Suprapubic skin (tissue), 4 donors: ENCODE measurements around the gene SLC16A4. TPM values are rescaled to one million over a fixed set of nuclear protein-coding genes. Genes with fewer than 3 reads are reported as not detected.

Source experiments
- DNase-seq, 2 donors: peaks; one replicate each; pipeline ENCODE4 v3.0.0-alpha.2; 2019; ENCODE audit warnings: low spot score in 2 of 2
- H3K27ac ChIP-seq: fragments of 200-600 bp; sonication (generic); one replicate; pipeline ENCODE4 v1.5.1; 2019
- H3K27me3 ChIP-seq: fragments of 200-600 bp; sonication (generic); one replicate; pipeline ENCODE4 v1.5.1; 2019
- H3K36me3 ChIP-seq: fragments of 200-600 bp; sonication (generic); one replicate; pipeline ENCODE4 v1.5.1; 2019
- H3K4me1 ChIP-seq: fragments of 200-600 bp; sonication (generic); one replicate; pipeline ENCODE4 v1.5.1; 2019
- H3K4me3 ChIP-seq: fragments of 200-600 bp; sonication (generic); one replicate; pipeline ENCODE4 v1.5.1; 2019; ENCODE audit warnings: mild to moderate bottlenecking
- H3K9me3 ChIP-seq: fragments of 200-600 bp; sonication (generic); one replicate; pipeline ENCODE4 v1.5.1; 2019
- EP300 ChIP-seq: sonication (generic); formaldehyde crosslinking; IDR thresholded peaks from one replicate; pipeline ENCODE4 v1.6.1; 2017; ENCODE audit warnings: antibody characterized with exemption
- POLR2A ChIP-seq, 2 donors: fragments of 450-650 bp; IDR thresholded peaks; one replicate each; pipeline ENCODE4 v1.6.1; 2017; ENCODE audit warnings: antibody characterized with exemption in 2 of 2, mild to moderate bottlenecking in 2 of 2, moderate library complexity in 2 of 2
- POLR2AphosphoS5 ChIP-seq, 3 donors: sonication (generic); formaldehyde crosslinking; IDR thresholded peaks; one replicate each; pipeline ENCODE4 v1.6.1; 2017; ENCODE audit warnings: antibody characterized with exemption in 3 of 3
- WGBS: methylation state at CpG from one replicate; pipeline ENCODE4 v1.1.5; 2018; 5-methylcytosine and 5-hydroxymethylcytosine counted together
- total RNA-seq, 4 donors: library from RNA; depleted of rRNA; stranded (reverse); fragments of >200 nt; gene quantifications; one replicate each; pipeline ENCODE4 v1.1.0, GENCODE V29; 2016
- TF ChIP-seq, protein P1 (sequence below), 2 donors: fragments of 200-600 bp in 1 of 2; fragments of 450-650 bp in 1 of 2; sonication (generic) in 1 of 2; IDR thresholded peaks; one replicate each; pipeline ENCODE4 v1.5.1; 2016 to 2019; ENCODE audit warnings: antibody characterized with exemption in 2 of 2, mild to moderate bottlenecking in 1 of 2, moderate library complexity in 1 of 2

Gene SLC16A4
- total RNA-seq, 4 donors from 2014 or later, result 0.52 to 2.1 (median 1.9) TPM

DNA sequence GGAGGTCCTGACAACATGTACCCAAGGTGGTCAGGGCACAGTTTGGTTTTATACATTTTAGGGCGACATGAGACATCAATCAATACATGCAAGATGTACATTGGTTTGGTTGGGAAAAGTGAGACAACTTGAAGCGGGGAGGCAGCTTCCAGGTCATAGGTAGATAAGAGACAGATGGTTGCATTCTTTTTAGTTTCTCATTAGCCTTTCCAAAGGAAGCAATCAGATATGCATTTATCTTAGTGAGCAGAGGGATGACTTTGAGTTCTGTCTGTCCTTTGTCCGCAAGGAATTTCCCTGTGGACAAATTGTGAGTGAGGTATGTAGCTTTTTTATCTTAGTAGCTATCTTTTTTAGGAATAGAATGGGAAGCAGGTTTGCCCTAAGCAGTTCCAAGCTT lies 62.1 kb downstream of the SLC16A4 start:
- H3K9me3 ChIP-seq, result no peaks in the 10 kb centered on the region
- 91% methylated on average over 3 of the region's 3 CpGs for WGBS
- H3K4me1 ChIP-seq, result no peaks in the 10 kb centered on the region
- TF ChIP-seq, protein P1, sequence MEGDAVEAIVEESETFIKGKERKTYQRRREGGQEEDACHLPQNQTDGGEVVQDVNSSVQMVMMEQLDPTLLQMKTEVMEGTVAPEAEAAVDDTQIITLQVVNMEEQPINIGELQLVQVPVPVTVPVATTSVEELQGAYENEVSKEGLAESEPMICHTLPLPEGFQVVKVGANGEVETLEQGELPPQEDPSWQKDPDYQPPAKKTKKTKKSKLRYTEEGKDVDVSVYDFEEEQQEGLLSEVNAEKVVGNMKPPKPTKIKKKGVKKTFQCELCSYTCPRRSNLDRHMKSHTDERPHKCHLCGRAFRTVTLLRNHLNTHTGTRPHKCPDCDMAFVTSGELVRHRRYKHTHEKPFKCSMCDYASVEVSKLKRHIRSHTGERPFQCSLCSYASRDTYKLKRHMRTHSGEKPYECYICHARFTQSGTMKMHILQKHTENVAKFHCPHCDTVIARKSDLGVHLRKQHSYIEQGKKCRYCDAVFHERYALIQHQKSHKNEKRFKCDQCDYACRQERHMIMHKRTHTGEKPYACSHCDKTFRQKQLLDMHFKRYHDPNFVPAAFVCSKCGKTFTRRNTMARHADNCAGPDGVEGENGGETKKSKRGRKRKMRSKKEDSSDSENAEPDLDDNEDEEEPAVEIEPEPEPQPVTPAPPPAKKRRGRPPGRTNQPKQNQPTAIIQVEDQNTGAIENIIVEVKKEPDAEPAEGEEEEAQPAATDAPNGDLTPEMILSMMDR (IDR thresholded peaks at IDR 0.05), result no peak
- TF ChIP-seq POLR2AphosphoS5 (IDR thresholded peaks at IDR 0.05), result no peak
- no peak for TF ChIP-seq EP300
- TF ChIP-seq POLR2A (IDR thresholded peaks at IDR 0.05), result no peak
- no peak overlapping the region for H3K4me3 ChIP-seq
- no peak for DNase-seq
- H3K27ac ChIP-seq, result no peak overlapping the region
- H3K27me3 ChIP-seq, result no peaks in the 10 kb centered on the region
- H3K36me3 ChIP-seq, result no peaks in the 10 kb centered on the region

DNA sequence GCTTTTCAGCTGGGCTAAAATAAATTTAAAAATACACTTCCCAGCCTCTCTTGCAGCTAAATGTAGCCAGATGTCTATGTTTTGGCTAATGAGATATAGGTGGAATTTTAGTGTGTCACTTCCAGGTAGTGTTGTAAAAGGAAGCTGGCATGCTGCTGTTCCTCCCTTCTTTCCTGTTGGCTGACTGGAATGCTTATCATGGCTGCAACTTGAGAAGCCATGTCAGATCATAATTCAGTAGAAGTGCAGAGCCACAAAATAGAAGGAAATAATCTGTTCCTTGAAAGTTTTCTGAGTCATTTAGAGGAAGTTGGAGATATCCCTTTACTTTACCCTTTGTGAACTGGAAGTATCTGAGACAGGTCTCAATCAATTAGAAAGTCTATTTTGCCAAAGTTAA lies 62.6 kb downstream of the SLC16A4 start:
- DNase-seq, result no peak
- Histone ChIP-seq H3K27ac (no peak overlapping the region), H3K9me3 (no peaks in the 10 kb centered on the region), H3K27me3 (no peaks in the 10 kb centered on the region), H3K36me3 (no peaks in the 10 kb centered on the region), H3K4me3 (no peak overlapping the region), H3K4me1 (no peaks in the 10 kb centered on the region)
- TF ChIP-seq POLR2AphosphoS5 (IDR thresholded peaks at IDR 0.05) (no peak), EP300 (no peak), POLR2A (IDR thresholded peaks at IDR 0.05) (no peak)
- TF ChIP-seq, protein P1 (IDR thresholded peaks at IDR 0.05), result no peak

DNA sequence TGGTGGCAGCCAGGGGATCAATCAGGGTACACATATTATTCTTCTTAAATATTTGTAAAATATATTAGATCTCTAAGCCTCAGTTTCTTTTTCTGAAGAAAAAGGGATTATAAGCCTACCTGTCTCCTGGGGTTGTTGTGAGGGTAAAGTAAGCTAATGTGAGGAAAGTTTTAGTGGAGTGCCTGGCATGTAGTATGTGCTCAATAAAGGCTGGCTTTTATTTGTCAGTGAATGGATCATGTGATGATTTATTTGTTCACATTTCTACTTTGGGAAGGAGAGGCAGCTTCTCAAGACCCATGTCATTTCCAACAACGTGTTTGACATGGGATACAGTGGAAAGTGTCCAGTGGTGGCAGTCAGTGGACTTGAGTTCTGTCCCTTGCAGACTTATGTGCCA lies 64.0 kb downstream of the SLC16A4 start:
- 56% methylated on average over 1 of the region's 1 CpG for WGBS
- DNase-seq, result no peak
- Histone ChIP-seq H3K27me3 (no peaks in the 10 kb centered on the region), H3K9me3 (no peaks in the 10 kb centered on the region), H3K4me3 (no peak overlapping the region), H3K27ac (no peak overlapping the region), H3K36me3 (no peaks in the 10 kb centered on the region), H3K4me1 (no peaks in the 10 kb centered on the region)
- TF ChIP-seq, protein P1 (IDR thresholded peaks at IDR 0.05), result no peak
- TF ChIP-seq POLR2AphosphoS5 (IDR thresholded peaks at IDR 0.05), result no peak

DNA sequence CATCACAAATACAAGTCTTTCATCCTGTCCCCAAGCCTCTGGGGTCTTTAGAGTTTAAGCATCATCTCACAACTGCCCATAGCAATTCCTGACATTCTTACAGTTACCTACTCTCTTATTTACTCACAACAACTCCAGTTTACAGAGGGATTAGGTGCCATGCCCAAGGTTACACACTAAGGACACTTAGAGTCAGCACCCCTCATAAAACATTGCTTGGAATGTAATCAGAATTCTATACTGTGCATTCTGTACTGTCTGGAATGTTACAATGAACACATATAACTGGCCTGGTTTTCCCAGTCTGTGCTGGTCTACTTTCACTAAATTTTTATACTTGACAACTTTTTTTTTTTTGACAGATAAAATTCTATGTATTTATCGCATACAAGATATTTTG lies 66.2 kb downstream of the SLC16A4 start:
- no peak for TF ChIP-seq EP300
- no peak for TF ChIP-seq POLR2A (IDR thresholded peaks at IDR 0.05)
- TF ChIP-seq POLR2AphosphoS5 (IDR thresholded peaks at IDR 0.05), result no peak
- TF ChIP-seq, protein P1 (IDR thresholded peaks at IDR 0.05), result no peak
- no peaks in the 10 kb centered on the region for H3K9me3 ChIP-seq
- H3K27ac ChIP-seq, result no peak overlapping the region
- DNase-seq, result no peak
- WGBS, result 100% methylated on average over 1 of the region's 1 CpG
- H3K36me3 ChIP-seq, result no peaks in the 10 kb centered on the region
- no peaks in the 10 kb centered on the region for H3K4me1 ChIP-seq
- no peaks in the 10 kb centered on the region for H3K27me3 ChIP-seq
- H3K4me3 ChIP-seq, result no peak overlapping the region

DNA sequence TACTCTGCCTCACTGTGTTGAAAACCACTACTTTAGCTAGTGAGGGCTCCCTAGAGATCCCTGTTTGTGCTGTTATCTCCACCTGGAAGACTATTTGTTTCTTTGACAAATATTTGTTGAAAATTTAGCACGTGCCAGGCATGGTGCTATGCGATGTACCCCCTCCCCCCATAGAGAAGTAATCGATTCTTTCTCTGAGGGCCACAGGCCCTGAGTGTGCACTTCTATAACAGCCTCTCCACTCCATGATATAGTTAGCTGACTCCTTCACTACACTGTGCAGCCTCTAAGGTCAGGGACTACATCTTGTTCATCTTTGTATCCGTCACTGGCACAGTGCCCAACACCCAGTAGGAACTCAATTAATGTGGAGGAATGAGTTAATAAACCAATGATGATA lies 69.0 kb downstream of the SLC16A4 start:
- DNase-seq, result no peak
- no peaks in the 10 kb centered on the region for H3K4me1 ChIP-seq
- H3K9me3 ChIP-seq, result no peaks in the 10 kb centered on the region
- TF ChIP-seq POLR2A (IDR thresholded peaks at IDR 0.05), result no peak
- TF ChIP-seq, protein P1 (IDR thresholded peaks at IDR 0.05), result no peak
- no peak for TF ChIP-seq POLR2AphosphoS5 (IDR thresholded peaks at IDR 0.05)
- TF ChIP-seq EP300, result no peak
- H3K27ac ChIP-seq, result no peak overlapping the region
- H3K27me3 ChIP-seq, result no peaks in the 10 kb centered on the region
- H3K36me3 ChIP-seq, result no peaks in the 10 kb centered on the region
- 73% methylated on average over 4 of the region's 4 CpGs for WGBS
- no peak overlapping the region for H3K4me3 ChIP-seq
